Ecto neural progenitor cell (in vitro differentiated cells): ENCODE data around the gene SH3BP2.

Source experiments
- DNase-seq: peaks from one replicate; pipeline ENCODE4 v3.0.0-alpha.2; 2018; ENCODE audit warnings: low spot score

SH3BP2 gene

GRCh38 chr4:2819244-2820215 is 26.6 kb downstream of the SH3BP2 start:
- DNase-seq, result no peak

GRCh38 chr4:2820216-2820982 is 27.5 kb downstream of the SH3BP2 start:
- DNase-seq, result no peak

- no peak for DNase-seq
Observed at GRCh38 chr4:2822461-2823300, 29.8 kb downstream of the SH3BP2 start.

GRCh38 chr4:2823301-2823670 is 30.4 kb downstream of the SH3BP2 start:
- DNase-seq, result no peak

GRCh38 chr4:2823671-2824328 is 30.9 kb downstream of the SH3BP2 start:
- DNase-seq, result no peak

GRCh38 chr4:2824329-2824835 is 31.5 kb downstream of the SH3BP2 start:
- no peak for DNase-seq

GRCh38 chr4:2824836-2825381 is 32.0 kb downstream of the SH3BP2 start:
- DNase-seq, result no peak

GRCh38 chr4:2825740-2826139 is 32.9 kb downstream of the SH3BP2 start:
- DNase-seq, result no peak

- DNase-seq, result no peak
Observed at GRCh38 chr4:2827071-2827873, 34.4 kb downstream of the SH3BP2 start.

- no peak for DNase-seq
Observed at GRCh38 chr4:2827874-2828751, 35.2 kb downstream of the SH3BP2 start.

- DNase-seq, result no peak
Observed at GRCh38 chr4:2828758-2829181, 35.9 kb downstream of the SH3BP2 start.

- DNase-seq, result no peak
Observed at GRCh38 chr4:2829321-2829932, 36.5 kb downstream of the SH3BP2 start.

- no peak for DNase-seq
Observed at GRCh38 chr4:2829933-2830451, 37.1 kb downstream of the SH3BP2 start.

GRCh38 chr4:2830632-2831610 is 38.0 kb downstream of the SH3BP2 start:
- DNase-seq, result no peak

- no peak for DNase-seq
Observed at GRCh38 chr4:2831611-2832308, 38.9 kb downstream of the SH3BP2 start.

GRCh38 chr4:2832309-2832980 is 39.6 kb downstream of the SH3BP2 start:
- no peak for DNase-seq
